ENCODE data around the gene UHRF1.

The UHRF1 gene

GRCh38 chr19:4902796-4903195 is 6.5 kb upstream of the UHRF1 start, which contains the start of gene ARRDC5:
TSS of gene ARRDC5 (minus strand) at chr19:4902896. CDS start at chr19:4902825, 71 bp downstream.
- DNase-seq = no peak

- no peak for DNase-seq
Observed at GRCh38 chr19:4904481-4904880, 4.8 kb upstream of the UHRF1 start.

GRCh38 chr19:4906963-4907362 is 2.3 kb upstream of the UHRF1 start:
- no peak for DNase-seq

GRCh38 chr19:4908360-4908759 is 941 bp upstream of the UHRF1 start:
- no peak for DNase-seq

- DNase-seq = no peak
Observed at GRCh38 chr19:4908781-4909155, 533 bp upstream of the UHRF1 start.

- peak; percentile 88 for DNase-seq
Observed at GRCh38 chr19:4909897-4910593, 744 bp downstream of the UHRF1 start.

GRCh38 chr19:4910594-4911281 is 1.4 kb downstream of the UHRF1 start:
- no peak for DNase-seq

GRCh38 chr19:4911314-4911713 is 2.0 kb downstream of the UHRF1 start:
- DNase-seq = no peak

GRCh38 chr19:4911786-4912672 is 2.7 kb downstream of the UHRF1 start:
- peak; percentile 66 for DNase-seq

GRCh38 chr19:4913996-4914735 is 4.9 kb downstream of the UHRF1 start:
- DNase-seq = no peak

- DNase-seq = peak; percentile 74
Observed at GRCh38 chr19:4914736-4915501, 5.6 kb downstream of the UHRF1 start.

- DNase-seq = no peak
Observed at GRCh38 chr19:4916292-4917082, 7.2 kb downstream of the UHRF1 start.

GRCh38 chr19:4922530-4923275 is 13.4 kb downstream of the UHRF1 start:
- no peak for DNase-seq

- DNase-seq = no peak
Observed at GRCh38 chr19:4923276-4923747, 14.0 kb downstream of the UHRF1 start.

- DNase-seq = no peak
Observed at GRCh38 chr19:4929186-4929585, 19.9 kb downstream of the UHRF1 start.

- no peak for DNase-seq
Observed at GRCh38 chr19:4930664-4931063, 21.4 kb downstream of the UHRF1 start.

- no peak for DNase-seq
Observed at GRCh38 chr19:4932711-4933110, 23.4 kb downstream of the UHRF1 start.

GRCh38 chr19:4933528-4933927 is 24.2 kb downstream of the UHRF1 start:
- no peak for DNase-seq

GRCh38 chr19:4935444-4935843 is 26.1 kb downstream of the UHRF1 start:
- DNase-seq = no peak

- no peak for DNase-seq
Observed at GRCh38 chr19:4937060-4937459, 27.8 kb downstream of the UHRF1 start.
